Panc1 (cell line): Measurements from ENCODE around the gene KMO. TPM values are rescaled to one million over a fixed set of nuclear protein-coding genes. Genes with fewer than 3 reads are reported as not detected.

Experiments used
- ATAC-seq: fragments of 200-7000 bp; cut with Tn5 transposase; 2 replicates; pipeline ENCODE4 v1.9.1; 2020; ENCODE audit warnings: mild to moderate bottlenecking, moderate library complexity
- BruUV-seq: library from RNA; stranded (reverse); fragments of 400-500 nt; replicated peaks from 2 replicates; lab custom pipeline; 2021; lab: Mats Ljungman, UMichigan
- CTCF ChIA-PET: fragments of 300-600 bp; sonication (Branson Sonifier 250); formaldehyde crosslinking; loops from one replicate; lab custom pipeline; 2022; ENCODE audit warnings: antibody characterized with exemption; lab: Charles Lee
- POLR2A ChIA-PET: fragments of 300-600 bp; sonication (Branson Sonifier 250); formaldehyde crosslinking; loops from one replicate; lab custom pipeline; 2022; ENCODE audit warnings: antibody characterized with exemption; lab: Charles Lee
- DNase-seq: peaks from one replicate; pipeline ENCODE4 v3.0.0-alpha.2; 2010; ENCODE audit warnings: low read depth, low spot score
- H3K27ac ChIP-seq: 2 replicates; pipeline ENCODE4 v1.5.1; 2011; ENCODE audit warnings: mild to moderate bottlenecking, low read length, inconsistent platforms
- H3K27me3 ChIP-seq: fragments of 200-500 bp; sonication (Bioruptor generic); 2 replicates; pipeline ENCODE4 v1.6.0; 2014; ENCODE audit warnings: low read length, inconsistent platforms; ENCODE audit not compliant: control insufficient read depth, insufficient read depth
- H3K36me3 ChIP-seq: fragments of 200-500 bp; sonication (Bioruptor generic); 2 replicates; pipeline ENCODE4 v1.5.1; 2014; ENCODE audit warnings: inconsistent platforms, mild to moderate bottlenecking, low read length, moderate library complexity; ENCODE audit not compliant: control insufficient read depth, insufficient read depth
- H3K4me1 ChIP-seq: 2 replicates; pipeline ENCODE4 v1.5.1; 2011; ENCODE audit warnings: inconsistent platforms, mild to moderate bottlenecking, low read length, moderate library complexity; ENCODE audit not compliant: control insufficient read depth, insufficient read depth
- H3K4me3 ChIP-seq, 2 experiments: 2 replicates each; pipeline ENCODE4 v1.5.1; 2011 to 2012; ENCODE audit warnings: low read depth in 2 of 2, low read length in 2 of 2, mild to moderate bottlenecking in 2 of 2, inconsistent platforms in 1 of 2, moderate library complexity in 1 of 2
- H3K9me3 ChIP-seq: fragments of 200-500 bp; sonication (Bioruptor generic); 2 replicates; pipeline ENCODE4 v1.5.1; 2014; ENCODE audit warnings: low read depth, mild to moderate bottlenecking, inconsistent platforms, low read length, moderate library complexity; ENCODE audit not compliant: control insufficient read depth, insufficient read depth
- POLR2AphosphoS5 ChIP-seq: IDR thresholded peaks from 2 replicates; pipeline ENCODE4 v1.6.1; 2012; ENCODE audit warnings: mild to moderate bottlenecking, low read depth, low read length, moderate library complexity
- SIN3A ChIP-seq: IDR thresholded peaks from 2 replicates; pipeline ENCODE4 v1.6.1; 2012; ENCODE audit warnings: low read depth, mild to moderate bottlenecking, low read length, moderate library complexity, borderline replicate concordance; ENCODE audit not compliant: insufficient read depth
- TCF7L2 ChIP-seq: IDR thresholded peaks from 2 replicates; pipeline ENCODE4 v1.6.1; 2011; ENCODE audit warnings: mild to moderate bottlenecking, low read depth, low read length, inconsistent platforms
- in situ Hi-C: cut with HindIII; loops from 2 replicates; pipeline ENCODE4 v1.10.0; 2016; ENCODE audit warnings: low sequenced_read_pairs, low pct_unique_long_range_greater_than_20kb
- intact Hi-C: fragments of 100-400 bp; cut with micrococcal nuclease; formaldehyde crosslinking; loops from one replicate; pipeline ENCODE4 v1.10.0; 2022; ENCODE audit not compliant: unreplicated experiment
- total RNA-seq: library from RNA; stranded (reverse); gene quantifications from one replicate; pipeline ENCODE4 v1.2.1, GENCODE V29; 2021; ENCODE audit not compliant: unreplicated experiment
- TF ChIP-seq, protein P1 (sequence below), 2 experiments: IDR thresholded peaks; 2 replicates each; pipeline ENCODE4 v1.6.1; 2011 to 2012; ENCODE audit warnings: low read depth in 2 of 2, control low read depth in 1 of 2, low read length in 1 of 2, mild to moderate bottlenecking in 1 of 2, moderate library complexity in 1 of 2; ENCODE audit not compliant: insufficient read depth in 1 of 2
- TF ChIP-seq, protein P2 (sequence below): fragments of 450-650 bp; IDR thresholded peaks from 2 replicates; pipeline ENCODE4 v1.5.1; 2017; ENCODE audit warnings: mild to moderate bottlenecking

The KMO gene
- total RNA-seq, 1 experiment from 2014 or later = 1.8 TPM

DNA sequence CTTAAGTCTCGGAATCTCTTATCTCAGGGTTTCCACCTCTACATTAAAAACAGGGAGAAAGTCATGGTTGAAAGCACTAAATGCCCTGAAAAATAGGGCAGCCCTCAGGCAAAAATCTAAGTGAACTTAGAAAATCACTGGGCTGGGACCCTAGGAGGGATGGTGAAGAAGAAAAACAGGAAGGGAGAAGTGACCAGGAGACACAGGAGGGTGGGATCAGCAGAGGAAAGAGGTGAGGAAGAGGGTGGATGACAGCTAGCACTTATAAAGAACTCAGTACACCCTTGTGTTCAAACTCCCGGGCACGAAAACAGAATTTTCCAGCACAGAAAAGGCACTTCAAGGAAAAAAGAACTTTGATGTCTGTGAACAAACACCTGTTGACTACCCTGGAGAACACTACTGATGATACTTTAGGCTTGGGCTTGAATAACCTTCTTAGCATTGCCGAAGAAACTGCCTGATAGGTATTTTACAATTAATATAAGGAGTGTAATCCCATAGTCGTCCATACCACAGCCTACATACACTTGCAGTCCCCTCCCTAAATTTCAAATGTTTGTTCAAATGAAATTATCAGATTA, 106.0 kb downstream of the KMO start:
- in situ Hi-C loops = no loop called here
- Histone ChIP-seq H3K9me3 (peaks cover 4% of the 10 kb centered on the region; the same call in 1 of the 2 replicates), H3K27ac (peak overlapping the region; percentile 6; the same call in 1 of the 2 replicates), H3K27me3 (no peaks in the 10 kb centered on the region), H3K36me3 (peaks cover 5% of the 10 kb centered on the region), H3K4me3 (peak overlapping the region; percentile 83 to 88), H3K4me1 (peaks cover 10% of the 10 kb centered on the region; the same call in 1 of the 2 replicates)
- no peak for DNase-seq
- ATAC-seq = no peak
- ChIA-PET CTCF (no interaction called here), POLR2A (interaction anchor here (0.6 kb wide), 1 partner anchor 383 kb away, joined by 3 read pairs; no protein-coding TSS in a partner anchor)
- intact Hi-C loops = no loop called here
- TSS peak; percentile 57 for BruUV-seq
- TF ChIP-seq POLR2AphosphoS5 (no peak), SIN3A (no peak), TCF7L2 (no peak)
- TF ChIP-seq, protein P1, sequence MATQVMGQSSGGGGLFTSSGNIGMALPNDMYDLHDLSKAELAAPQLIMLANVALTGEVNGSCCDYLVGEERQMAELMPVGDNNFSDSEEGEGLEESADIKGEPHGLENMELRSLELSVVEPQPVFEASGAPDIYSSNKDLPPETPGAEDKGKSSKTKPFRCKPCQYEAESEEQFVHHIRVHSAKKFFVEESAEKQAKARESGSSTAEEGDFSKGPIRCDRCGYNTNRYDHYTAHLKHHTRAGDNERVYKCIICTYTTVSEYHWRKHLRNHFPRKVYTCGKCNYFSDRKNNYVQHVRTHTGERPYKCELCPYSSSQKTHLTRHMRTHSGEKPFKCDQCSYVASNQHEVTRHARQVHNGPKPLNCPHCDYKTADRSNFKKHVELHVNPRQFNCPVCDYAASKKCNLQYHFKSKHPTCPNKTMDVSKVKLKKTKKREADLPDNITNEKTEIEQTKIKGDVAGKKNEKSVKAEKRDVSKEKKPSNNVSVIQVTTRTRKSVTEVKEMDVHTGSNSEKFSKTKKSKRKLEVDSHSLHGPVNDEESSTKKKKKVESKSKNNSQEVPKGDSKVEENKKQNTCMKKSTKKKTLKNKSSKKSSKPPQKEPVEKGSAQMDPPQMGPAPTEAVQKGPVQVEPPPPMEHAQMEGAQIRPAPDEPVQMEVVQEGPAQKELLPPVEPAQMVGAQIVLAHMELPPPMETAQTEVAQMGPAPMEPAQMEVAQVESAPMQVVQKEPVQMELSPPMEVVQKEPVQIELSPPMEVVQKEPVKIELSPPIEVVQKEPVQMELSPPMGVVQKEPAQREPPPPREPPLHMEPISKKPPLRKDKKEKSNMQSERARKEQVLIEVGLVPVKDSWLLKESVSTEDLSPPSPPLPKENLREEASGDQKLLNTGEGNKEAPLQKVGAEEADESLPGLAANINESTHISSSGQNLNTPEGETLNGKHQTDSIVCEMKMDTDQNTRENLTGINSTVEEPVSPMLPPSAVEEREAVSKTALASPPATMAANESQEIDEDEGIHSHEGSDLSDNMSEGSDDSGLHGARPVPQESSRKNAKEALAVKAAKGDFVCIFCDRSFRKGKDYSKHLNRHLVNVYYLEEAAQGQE (IDR thresholded peaks at IDR 0.05; ENCODE audit: insufficient read depth in 1 of 2, low read depth in 2 of 2, low read length in 1 of 2) = no peak
- TF ChIP-seq, protein P2, sequence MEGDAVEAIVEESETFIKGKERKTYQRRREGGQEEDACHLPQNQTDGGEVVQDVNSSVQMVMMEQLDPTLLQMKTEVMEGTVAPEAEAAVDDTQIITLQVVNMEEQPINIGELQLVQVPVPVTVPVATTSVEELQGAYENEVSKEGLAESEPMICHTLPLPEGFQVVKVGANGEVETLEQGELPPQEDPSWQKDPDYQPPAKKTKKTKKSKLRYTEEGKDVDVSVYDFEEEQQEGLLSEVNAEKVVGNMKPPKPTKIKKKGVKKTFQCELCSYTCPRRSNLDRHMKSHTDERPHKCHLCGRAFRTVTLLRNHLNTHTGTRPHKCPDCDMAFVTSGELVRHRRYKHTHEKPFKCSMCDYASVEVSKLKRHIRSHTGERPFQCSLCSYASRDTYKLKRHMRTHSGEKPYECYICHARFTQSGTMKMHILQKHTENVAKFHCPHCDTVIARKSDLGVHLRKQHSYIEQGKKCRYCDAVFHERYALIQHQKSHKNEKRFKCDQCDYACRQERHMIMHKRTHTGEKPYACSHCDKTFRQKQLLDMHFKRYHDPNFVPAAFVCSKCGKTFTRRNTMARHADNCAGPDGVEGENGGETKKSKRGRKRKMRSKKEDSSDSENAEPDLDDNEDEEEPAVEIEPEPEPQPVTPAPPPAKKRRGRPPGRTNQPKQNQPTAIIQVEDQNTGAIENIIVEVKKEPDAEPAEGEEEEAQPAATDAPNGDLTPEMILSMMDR = no peak

DNA sequence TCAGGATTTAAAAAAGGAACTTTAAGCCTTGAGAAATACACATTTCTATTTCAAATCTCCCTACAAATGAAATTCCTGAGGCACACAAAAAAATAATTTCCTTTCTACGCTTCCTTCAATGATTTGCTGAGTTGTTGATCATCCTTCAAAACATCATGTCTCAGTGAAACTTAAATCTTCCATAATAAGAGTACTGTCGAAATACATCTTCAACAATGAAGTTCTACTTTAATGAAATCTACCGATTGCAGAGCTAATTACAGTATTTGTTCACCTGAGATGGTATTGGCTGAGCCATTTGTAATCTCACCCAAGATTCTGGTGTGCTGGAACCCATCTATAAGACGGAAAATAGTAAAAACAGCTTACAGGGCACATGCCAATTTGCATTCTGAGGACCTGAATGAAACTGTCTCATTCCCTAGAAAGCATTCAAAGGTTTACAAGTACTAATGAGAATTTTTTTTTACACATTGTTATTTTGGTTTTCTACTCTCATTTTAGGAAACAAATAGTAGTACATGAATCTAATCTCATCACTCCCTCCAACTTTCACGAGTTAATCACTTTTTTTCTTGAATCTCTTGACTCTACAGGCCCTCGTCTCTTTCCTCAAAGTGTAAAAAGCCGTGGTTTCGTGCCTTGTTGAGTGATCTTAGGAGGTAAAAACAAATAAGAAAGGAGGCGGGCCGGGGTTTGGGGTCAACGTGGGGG, 106.9 kb downstream of the KMO start:
- DNase-seq (no peak), ATAC-seq (no peak)
- CTCF ChIA-PET = no interaction called here
- in situ Hi-C loops (no loop called here), intact Hi-C loops (no loop called here)
- H3K27ac ChIP-seq = peak overlapping the region; percentile 88
- H3K27me3 ChIP-seq = no peaks in the 10 kb centered on the region
- TF ChIP-seq, protein P2 = no peak
- TF ChIP-seq POLR2AphosphoS5 (no peak), TCF7L2 (no peak), SIN3A (no peak)
- TF ChIP-seq, protein P1 (IDR thresholded peaks at IDR 0.05; ENCODE audit: insufficient read depth in 1 of 2, low read depth in 2 of 2, low read length in 1 of 2) = no peak
- POLR2A ChIA-PET = no interaction called here
- H3K9me3 ChIP-seq = peaks cover 4% of the 10 kb centered on the region; the same call in 1 of the 2 replicates
- peak overlapping the region; percentile 83 to 88 for H3K4me3 ChIP-seq
- H3K4me1 ChIP-seq = peaks cover 10% of the 10 kb centered on the region; the same call in 1 of the 2 replicates
- H3K36me3 ChIP-seq = peaks cover 5% of the 10 kb centered on the region
- BruUV-seq = no TSS peak
